Smooth muscle cell (in vitro differentiated cells): ENCODE results near the gene MRPL23. TPM values are rescaled to one million over a fixed set of nuclear protein-coding genes. Genes with fewer than 3 reads are reported as not detected.

Experiments used
- DNase-seq: peaks from one replicate; lab custom pipeline; 2025; ENCODE audit not compliant: unreplicated experiment; lab: John Stamatoyannopoulos, UW
- H2AFZ ChIP-seq: fragments of 200-600 bp; sonication (generic); 2 replicates; pipeline ENCODE4 v1.6.0; 2016; ENCODE audit warnings: antibody characterized with exemption, low read depth, mild to moderate bottlenecking
- H3F3A ChIP-seq: fragments of 200-600 bp; sonication (generic); 2 replicates; pipeline ENCODE4 v1.6.0; 2017; ENCODE audit warnings: antibody characterized with exemption, low read depth
- H3K27ac ChIP-seq: fragments of 200-600 bp; sonication (generic); 2 replicates; pipeline ENCODE4 v1.5.1; 2016; ENCODE audit warnings: low read depth, mild to moderate bottlenecking
- H3K27me3 ChIP-seq: fragments of 200-600 bp; sonication (generic); 2 replicates; pipeline ENCODE4 v1.6.1; 2016; ENCODE audit warnings: low read depth, mild to moderate bottlenecking
- H3K36me3 ChIP-seq: fragments of 200-600 bp; sonication (generic); 2 replicates; pipeline ENCODE4 v1.5.1; 2016; ENCODE audit warnings: low read depth
- H3K4me1 ChIP-seq: fragments of 200-600 bp; sonication (generic); 2 replicates; pipeline ENCODE4 v1.5.1; 2016; ENCODE audit warnings: low read depth
- H3K4me2 ChIP-seq: fragments of 200-600 bp; sonication (generic); 2 replicates; pipeline ENCODE4 v1.6.0; 2016; ENCODE audit warnings: mild to moderate bottlenecking
- H3K4me3 ChIP-seq: fragments of 200-600 bp; sonication (generic); 2 replicates; pipeline ENCODE4 v1.5.1; 2016; ENCODE audit warnings: mild to moderate bottlenecking
- H3K79me2 ChIP-seq: fragments of 200-600 bp; sonication (generic); 2 replicates; pipeline ENCODE4 v1.6.0; 2016; ENCODE audit warnings: low read depth, mild to moderate bottlenecking
- H3K9ac ChIP-seq: fragments of 200-600 bp; sonication (generic); 2 replicates; pipeline ENCODE4 v1.6.0; 2016; ENCODE audit warnings: low read depth
- H3K9me3 ChIP-seq: fragments of 200-600 bp; sonication (generic); replicated peaks from 2 replicates; pipeline ENCODE4 v1.5.1; 2016; ENCODE audit warnings: low read depth
- H4K20me1 ChIP-seq: fragments of 200-600 bp; sonication (generic); 2 replicates; pipeline ENCODE4 v1.6.0; 2016; ENCODE audit warnings: low read depth
- CTCF ChIP-seq: fragments of 200-600 bp; sonication (generic); IDR thresholded peaks from 2 replicates; pipeline ENCODE4 v1.5.1; 2017; ENCODE audit warnings: borderline replicate concordance, mild to moderate bottlenecking, antibody characterized with exemption; ENCODE audit not compliant: insufficient read depth, poor library complexity, severe bottlenecking
- WGBS: methylation state at CpG from one replicate; pipeline ENCODE4 v1.1.7; 2016; ENCODE audit warnings: low lambda C conversion rate; 5-methylcytosine and 5-hydroxymethylcytosine counted together
- polyA plus RNA-seq: library from polyadenylated mRNA; unstranded; fragments of >200 nt; fragmentation: Nextera tagmentation; extraction: Ambion mirVana; gene quantifications from 2 replicates; pipeline ENCODE4 v1.2.1, GENCODE V29; 2016
- total RNA-seq: library from RNA; depleted of rRNA; stranded (reverse); fragments of >200 nt; gene quantifications from 2 replicates; pipeline ENCODE4 v1.2.3, GENCODE V29; 2014

MRPL23 gene
- total and polyA plus RNA-seq, 2 experiments from 2014 or later: 38.8 to 51.6 TPM

- no peak overlapping the region for H3K4me3 ChIP-seq
- no peak overlapping the region for H3K4me2 ChIP-seq
- H3K9ac ChIP-seq: no peak overlapping the region
- WGBS: 91% methylated on average over 17 of the region's 17 CpGs
- TF ChIP-seq CTCF: no peak
- H3K4me1 ChIP-seq: peaks cover 7% of the 10 kb centered on the region
- no peak for DNase-seq
- H3K9me3 ChIP-seq: no peaks in the 10 kb centered on the region
- H3K36me3 ChIP-seq: no peaks in the 10 kb centered on the region
- H2AFZ ChIP-seq: no peak overlapping the region
- no peaks in the 10 kb centered on the region for H3K79me2 ChIP-seq
- H3K27me3 ChIP-seq: no peaks in the 10 kb centered on the region
- H3K27ac ChIP-seq: no peak overlapping the region
- H3F3A ChIP-seq: no peaks in the 10 kb centered on the region
- H4K20me1 ChIP-seq: no peaks in the 10 kb centered on the region
Measured at GRCh38 chr11:1924181-1924580, 23.0 kb upstream of the MRPL23 start.

DNA sequence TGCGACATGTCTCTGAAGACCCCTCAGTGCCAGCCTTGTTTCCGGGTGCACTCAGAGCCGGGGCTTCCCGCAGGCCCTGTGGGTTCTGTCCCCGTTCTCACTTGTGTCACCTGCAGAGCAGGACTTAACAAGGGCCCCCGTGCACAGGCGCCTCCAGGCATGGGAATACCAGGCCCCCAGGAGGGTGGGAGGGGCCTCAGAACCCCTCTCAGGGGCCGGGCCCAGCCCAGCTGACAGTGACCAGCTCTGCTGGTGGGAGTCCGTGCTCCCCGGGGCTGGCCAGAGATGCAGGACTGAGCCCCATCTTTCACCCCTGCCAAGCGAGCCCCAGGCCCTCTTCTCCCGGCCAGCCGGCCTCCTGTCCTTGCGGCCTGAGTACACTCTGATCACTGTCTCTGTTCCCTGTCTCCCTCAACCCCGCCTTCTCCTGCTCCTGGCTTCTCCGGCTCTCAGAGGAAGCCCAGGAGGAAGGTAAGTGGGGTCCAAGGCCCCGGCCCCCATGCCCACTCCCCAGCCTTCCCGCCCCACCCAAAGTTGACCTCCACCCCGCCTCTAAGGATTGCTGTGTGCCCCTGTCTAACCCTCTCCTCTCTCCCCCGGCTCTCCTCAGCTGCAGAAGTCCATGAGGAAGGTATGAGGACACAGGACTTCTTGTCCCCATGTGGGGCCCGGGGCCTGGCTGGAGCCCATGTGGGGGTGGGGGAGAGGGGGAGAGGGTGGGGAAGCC is 22.3 kb upstream of the MRPL23 start:
- Histone ChIP-seq H3K4me3 (no peak overlapping the region), H3K9ac (no peak overlapping the region), H3K27me3 (no peaks in the 10 kb centered on the region), H3K27ac (no peak overlapping the region), H3K4me2 (no peak overlapping the region), H3F3A (no peaks in the 10 kb centered on the region), H3K79me2 (no peaks in the 10 kb centered on the region), H2AFZ (no peak overlapping the region), H3K9me3 (no peaks in the 10 kb centered on the region), H3K4me1 (peaks cover 7% of the 10 kb centered on the region), H4K20me1 (no peaks in the 10 kb centered on the region), H3K36me3 (no peaks in the 10 kb centered on the region)
- 87% methylated on average over 17 of the region's 21 CpGs for WGBS
- TF ChIP-seq CTCF: no peak
- no peak for DNase-seq

DNA sequence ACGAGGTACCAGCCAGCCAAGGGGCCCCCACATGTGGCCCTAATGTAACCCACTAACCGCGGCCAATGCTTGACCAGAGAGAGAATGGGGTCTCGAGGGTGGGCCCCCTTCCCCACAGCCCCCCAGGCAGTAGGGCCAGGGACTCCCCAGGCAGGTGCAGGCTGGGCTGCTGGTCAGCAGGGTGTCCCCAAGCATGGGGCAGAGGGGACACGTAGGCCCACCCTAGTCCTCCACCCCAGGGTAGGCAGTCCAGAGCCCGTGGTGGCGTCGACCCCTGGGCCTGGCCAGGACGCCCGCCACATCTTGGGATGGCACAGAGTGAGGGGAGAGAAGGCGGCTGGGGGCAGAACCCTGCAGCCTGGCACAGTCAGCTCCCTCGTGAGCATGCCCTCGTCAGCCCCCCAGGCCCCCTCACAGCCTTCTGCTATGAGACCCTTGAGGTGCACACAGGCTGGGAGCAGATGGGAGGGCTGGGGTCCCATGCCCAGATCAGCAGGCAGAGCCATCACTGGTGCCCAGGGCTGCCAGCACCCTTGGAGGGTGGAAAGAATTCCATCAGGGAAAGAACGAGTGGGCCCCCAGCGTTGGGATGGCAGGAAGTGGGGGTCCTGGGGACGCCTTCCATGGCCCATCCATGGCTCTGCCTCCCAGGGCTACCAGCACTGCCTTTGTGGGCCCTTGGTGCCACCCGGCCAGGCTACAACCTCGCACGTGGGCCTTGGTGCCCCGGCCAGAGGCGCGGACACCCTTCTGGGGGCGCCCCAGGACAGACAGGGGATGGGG is 21.6 kb upstream of the MRPL23 start:
- TF ChIP-seq CTCF: no peak
- Histone ChIP-seq H3F3A (no peaks in the 10 kb centered on the region), H4K20me1 (no peaks in the 10 kb centered on the region), H3K4me2 (no peak overlapping the region), H3K36me3 (no peaks in the 10 kb centered on the region), H3K27ac (no peak overlapping the region), H3K79me2 (no peaks in the 10 kb centered on the region), H3K9ac (no peak overlapping the region), H3K4me3 (no peak overlapping the region), H3K9me3 (no peaks in the 10 kb centered on the region), H2AFZ (no peak overlapping the region), H3K27me3 (no peaks in the 10 kb centered on the region), H3K4me1 (peaks cover 7% of the 10 kb centered on the region)
- DNase-seq: no peak
- WGBS: 97% methylated on average over 20 of the region's 23 CpGs
